Measurements from ENCODE around the gene RPS21. TPM values are rescaled to one million over a fixed set of nuclear protein-coding genes. Genes with fewer than 3 reads are reported as not detected.

The RPS21 gene
- total RNA-seq, 1 donor: 1,065 TPM

DNA sequence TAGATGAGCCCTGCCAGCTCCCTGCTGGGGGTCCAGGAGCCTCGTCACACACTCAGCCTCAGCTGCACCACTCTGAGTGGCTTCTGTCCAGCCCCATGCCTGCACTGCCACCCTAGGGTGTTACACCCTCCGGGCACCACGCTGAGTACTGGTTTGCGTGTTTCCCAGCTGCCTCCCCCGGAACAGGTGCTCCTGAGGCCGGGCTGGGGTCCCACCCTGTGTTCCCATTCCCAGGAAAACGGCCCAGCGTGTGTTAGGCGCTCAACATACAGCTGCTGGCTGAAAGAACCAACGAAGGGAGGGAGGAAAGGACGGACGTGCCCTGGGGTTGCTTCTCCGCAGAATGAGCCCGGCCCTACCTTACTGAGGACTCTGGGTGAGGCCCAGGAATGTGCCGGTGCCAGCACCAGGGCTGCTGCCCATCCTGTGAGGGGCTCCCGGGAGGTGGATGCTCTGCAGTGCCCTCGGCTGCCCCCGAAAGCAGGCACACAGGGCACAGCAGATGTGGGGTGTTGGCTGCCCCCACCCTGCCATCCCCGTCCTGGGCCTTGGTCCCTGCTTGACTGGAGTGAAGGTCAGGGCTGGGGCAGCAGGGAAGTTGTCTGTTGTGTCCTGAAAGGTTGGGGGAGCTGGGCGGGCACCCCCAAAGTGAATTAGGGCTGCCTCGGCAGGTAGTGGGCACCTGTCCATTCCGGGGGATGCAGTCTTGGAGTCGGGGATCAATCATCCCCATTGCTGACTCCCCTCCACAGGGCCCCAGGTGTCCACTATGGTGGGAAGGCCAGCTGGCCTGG, 36.1 kb upstream of the RPS21 start:
- H3K4me1 ChIP-seq (ENCODE audit: insufficient read depth, low read length): no peaks in the 10 kb centered on the region
- no peaks in the 10 kb centered on the region for H3K9me3 ChIP-seq (ENCODE audit: low read depth, low read length)
- H3K27me3 ChIP-seq (ENCODE audit: insufficient read depth, low read length): no peaks in the 10 kb centered on the region
- no peak overlapping the region for H3K4me3 ChIP-seq (ENCODE audit: low read length)

DNA sequence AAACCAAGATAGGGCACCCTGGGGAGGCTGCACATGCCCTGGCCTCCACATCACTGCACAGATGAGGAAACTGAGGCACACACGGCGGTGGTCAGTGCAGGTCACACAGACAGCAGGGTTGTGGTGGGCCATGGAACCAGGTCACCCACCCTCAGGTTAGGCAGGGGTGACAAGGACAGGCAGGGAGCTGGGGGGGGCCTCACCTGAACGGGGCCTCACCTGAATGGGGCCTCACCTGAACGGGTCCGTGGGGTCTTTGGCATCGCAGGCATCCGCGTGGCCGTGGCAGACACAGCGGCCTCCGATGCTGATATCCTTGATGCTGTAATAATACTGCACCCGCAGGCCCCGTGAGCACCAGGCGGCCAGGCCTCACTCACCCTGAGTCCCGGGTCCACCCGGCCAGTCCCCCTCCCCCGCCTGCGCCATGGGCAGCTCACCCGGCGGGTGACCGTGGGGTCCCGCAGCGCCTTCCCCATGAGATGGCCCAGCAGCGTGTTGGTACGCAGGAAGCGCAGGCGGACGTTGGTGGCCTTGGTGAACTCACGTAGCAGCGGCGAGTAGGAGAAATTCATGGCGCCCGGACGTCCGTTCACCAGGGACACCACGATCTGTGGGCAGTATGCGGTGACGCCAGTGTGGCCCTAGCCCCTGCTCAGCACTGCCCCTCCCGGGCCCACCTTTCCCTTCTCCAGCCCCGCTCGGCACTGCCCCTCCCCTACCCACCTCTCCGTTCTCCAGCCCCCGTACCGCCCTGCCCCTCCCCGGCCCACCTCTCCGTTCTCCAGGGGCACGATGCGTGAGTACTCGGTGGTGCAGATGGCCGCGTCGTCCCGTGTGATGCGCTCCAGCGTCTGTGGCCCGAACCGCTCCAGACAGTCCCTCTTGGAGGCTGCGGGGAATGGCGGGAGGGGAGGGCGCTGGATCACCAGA, 35.2 kb upstream of the RPS21 start:
- Histone ChIP-seq H3K27me3 (ENCODE audit: insufficient read depth, low read length) (no peaks in the 10 kb centered on the region), H3K9me3 (ENCODE audit: low read depth, low read length) (no peaks in the 10 kb centered on the region), H3K4me3 (ENCODE audit: low read length) (no peak overlapping the region), H3K4me1 (ENCODE audit: insufficient read depth, low read length) (no peaks in the 10 kb centered on the region)

DNA sequence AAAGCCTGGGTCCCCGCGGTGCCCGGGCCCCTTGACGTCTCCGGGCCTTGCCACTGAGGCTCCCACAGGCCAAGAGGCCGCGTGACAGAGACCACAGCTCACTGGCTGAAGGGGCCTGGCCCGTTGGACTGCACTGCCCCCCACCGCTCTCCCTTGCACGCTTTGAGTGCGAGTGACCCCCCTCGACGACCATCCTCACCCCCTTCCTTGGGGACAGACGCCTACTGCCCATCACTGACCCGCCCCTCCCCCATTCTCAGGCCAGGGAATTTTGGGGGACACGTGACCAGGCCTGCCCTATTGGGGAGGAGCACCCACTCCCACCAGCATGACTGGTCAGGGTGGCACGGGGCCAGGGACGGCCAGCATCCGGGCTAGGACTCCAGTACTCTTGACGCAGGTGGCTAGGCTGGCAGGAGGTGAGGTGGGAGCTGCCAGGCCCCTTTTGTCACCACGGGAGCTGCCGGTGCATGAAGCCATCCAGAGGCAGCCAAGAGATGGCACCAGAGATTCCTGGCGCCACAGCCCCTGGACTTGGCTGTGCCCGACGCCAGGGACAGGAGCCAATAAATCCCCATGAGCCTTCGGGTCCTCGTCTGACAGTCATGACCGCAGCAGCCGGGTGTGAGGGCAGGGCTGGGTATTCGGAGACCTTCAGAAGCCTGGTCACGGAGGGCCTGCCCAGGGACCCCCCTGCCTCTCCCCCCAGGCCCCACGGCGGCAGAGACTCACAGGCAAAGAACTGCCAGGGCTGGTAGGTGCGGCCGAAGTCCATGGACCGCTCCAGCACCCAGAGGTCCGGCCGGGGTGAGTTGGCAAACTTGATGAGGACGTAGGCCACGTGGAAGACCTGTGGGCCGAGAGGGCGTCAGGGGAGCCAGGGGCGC, 34.3 kb upstream of the RPS21 start:
- Histone ChIP-seq H3K27me3 (ENCODE audit: insufficient read depth, low read length) (no peaks in the 10 kb centered on the region), H3K4me1 (ENCODE audit: insufficient read depth, low read length) (no peaks in the 10 kb centered on the region), H3K4me3 (ENCODE audit: low read length) (no peak overlapping the region), H3K9me3 (ENCODE audit: low read depth, low read length) (no peaks in the 10 kb centered on the region)

DNA sequence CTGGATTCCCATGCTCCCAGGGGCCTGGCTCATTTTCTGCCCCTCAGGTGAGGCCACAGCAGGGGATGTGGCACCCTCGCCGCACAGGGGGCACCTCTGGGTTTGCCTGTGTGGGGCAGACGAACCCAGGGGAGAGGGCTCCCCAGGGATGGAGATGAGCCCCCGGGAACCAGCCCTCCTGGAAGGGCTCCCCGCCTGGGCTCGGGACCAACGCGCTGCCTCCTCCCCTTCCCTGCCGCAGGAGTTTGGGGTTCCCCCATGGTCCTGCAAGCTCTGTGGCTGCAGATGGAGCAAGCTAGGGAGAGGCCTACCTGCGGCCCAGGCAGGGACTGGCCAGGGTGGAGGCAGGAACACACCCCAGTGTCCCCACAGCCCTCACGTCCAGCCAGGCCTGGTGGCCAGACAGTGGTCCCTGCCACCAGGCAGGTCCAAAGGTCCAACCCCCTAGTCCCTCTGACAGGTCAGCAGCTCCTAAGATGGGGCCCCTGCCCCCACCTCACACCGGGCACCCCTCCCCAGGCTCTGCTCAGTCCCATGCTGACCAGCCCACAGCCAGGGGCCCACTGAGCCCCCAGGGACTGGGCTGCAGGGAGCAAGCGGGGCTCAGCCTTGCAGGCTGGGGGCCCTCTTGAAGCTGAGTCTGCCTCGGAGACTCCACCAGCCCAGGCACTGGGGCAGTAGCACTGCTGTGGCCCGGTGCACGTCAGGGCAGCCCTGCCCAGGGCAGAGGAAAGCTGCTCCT, 33.4 kb upstream of the RPS21 start:
- Histone ChIP-seq H3K4me1 (ENCODE audit: insufficient read depth, low read length) (no peaks in the 10 kb centered on the region), H3K4me3 (ENCODE audit: low read length) (no peak overlapping the region), H3K9me3 (ENCODE audit: low read depth, low read length) (no peaks in the 10 kb centered on the region), H3K27me3 (ENCODE audit: insufficient read depth, low read length) (no peaks in the 10 kb centered on the region)

DNA sequence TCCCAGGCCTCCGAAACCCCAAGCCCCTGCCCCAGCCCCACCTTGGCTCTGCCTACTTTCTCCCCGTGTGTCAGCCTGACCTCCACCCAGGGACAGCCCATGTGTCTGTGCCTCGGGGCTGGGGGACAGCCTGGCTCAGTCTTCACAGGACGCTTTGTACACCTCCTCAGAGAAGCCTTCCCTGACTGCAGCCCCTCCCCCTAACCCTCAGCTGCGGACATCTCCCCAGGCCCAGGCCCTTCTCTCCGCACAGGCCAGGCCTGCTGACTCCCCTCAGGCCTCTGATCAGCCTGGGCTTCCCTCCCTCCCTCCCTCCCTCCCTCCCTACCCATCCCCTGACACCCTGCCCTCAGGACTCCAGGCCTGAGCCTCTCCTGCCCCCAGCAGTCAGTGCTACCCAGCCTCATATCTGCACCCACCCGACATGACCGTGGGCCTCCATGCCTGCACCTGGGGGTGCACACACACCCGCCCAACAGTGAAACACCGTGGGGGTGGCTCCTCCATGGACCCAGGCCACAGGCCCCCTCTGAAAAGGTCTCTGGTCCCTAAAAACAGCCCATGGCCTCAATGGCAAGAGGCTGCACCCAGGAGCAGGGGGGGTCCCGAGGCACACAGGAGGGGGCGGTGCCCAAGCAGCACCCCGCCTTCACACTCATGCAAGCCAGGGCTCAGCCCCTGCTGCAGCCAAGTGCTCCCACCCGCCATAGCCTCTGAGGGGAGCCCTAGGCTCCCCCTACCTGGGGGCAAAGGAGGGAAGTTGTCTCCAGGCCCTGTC, 32.7 kb upstream of the RPS21 start:
- H3K4me3 ChIP-seq (ENCODE audit: low read length): no peak overlapping the region
- no peaks in the 10 kb centered on the region for H3K9me3 ChIP-seq (ENCODE audit: low read depth, low read length)
- no peaks in the 10 kb centered on the region for H3K4me1 ChIP-seq (ENCODE audit: insufficient read depth, low read length)
- no peaks in the 10 kb centered on the region for H3K27me3 ChIP-seq (ENCODE audit: insufficient read depth, low read length)

DNA sequence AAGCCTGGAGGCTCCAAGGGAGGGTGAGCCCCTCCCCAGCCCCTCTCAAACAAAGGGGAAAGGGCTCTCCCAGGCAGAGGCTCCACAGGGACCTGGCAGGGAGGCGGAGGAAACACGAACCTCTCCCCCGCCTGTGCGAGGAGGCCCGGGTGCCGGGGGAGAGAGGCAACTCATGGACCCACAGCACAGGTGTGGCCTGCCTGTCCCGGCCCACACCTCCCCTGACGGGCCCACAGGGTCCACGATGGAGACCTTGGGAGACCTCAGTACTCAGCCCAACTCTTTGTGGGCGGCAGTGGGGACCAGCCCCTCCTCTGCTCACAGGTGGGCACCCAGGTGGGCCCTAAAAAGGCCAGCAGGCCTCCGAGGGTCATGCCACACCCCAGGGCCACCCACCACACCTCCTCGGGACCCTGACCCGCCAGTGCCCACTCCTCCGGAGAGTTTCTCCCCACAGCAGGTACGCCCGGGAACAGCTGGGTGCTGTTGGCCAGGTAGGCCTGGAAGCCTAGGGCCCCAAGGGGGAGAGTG, 32.0 kb upstream of the RPS21 start:
- H3K27me3 ChIP-seq (ENCODE audit: insufficient read depth, low read length): no peaks in the 10 kb centered on the region
- no peaks in the 10 kb centered on the region for H3K4me1 ChIP-seq (ENCODE audit: insufficient read depth, low read length)
- H3K4me3 ChIP-seq (ENCODE audit: low read length): no peak overlapping the region
- no peaks in the 10 kb centered on the region for H3K9me3 ChIP-seq (ENCODE audit: low read depth, low read length)

DNA sequence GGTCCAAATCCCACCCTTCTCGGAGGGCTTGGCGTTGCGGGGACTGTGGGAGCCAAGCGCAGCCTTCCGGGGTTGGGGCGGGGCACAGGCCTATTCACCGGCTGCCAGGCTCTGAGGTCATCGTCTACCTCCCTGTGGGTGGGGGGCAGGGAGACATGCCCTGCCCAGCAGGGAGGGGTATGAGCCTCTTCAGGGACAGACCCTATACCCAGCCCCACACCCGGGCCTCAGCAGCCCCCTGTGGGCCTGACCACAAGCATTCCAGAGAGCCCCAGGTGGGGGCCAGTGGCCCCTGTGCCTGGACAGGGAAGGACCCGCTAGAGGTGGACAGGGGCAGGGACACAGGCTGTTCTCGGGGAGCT, 31.4 kb upstream of the RPS21 start:
- no peaks in the 10 kb centered on the region for H3K4me1 ChIP-seq (ENCODE audit: insufficient read depth, low read length)
- H3K9me3 ChIP-seq (ENCODE audit: low read depth, low read length): no peaks in the 10 kb centered on the region
- H3K4me3 ChIP-seq (ENCODE audit: low read length): no peak overlapping the region
- no peaks in the 10 kb centered on the region for H3K27me3 ChIP-seq (ENCODE audit: insufficient read depth, low read length)

DNA sequence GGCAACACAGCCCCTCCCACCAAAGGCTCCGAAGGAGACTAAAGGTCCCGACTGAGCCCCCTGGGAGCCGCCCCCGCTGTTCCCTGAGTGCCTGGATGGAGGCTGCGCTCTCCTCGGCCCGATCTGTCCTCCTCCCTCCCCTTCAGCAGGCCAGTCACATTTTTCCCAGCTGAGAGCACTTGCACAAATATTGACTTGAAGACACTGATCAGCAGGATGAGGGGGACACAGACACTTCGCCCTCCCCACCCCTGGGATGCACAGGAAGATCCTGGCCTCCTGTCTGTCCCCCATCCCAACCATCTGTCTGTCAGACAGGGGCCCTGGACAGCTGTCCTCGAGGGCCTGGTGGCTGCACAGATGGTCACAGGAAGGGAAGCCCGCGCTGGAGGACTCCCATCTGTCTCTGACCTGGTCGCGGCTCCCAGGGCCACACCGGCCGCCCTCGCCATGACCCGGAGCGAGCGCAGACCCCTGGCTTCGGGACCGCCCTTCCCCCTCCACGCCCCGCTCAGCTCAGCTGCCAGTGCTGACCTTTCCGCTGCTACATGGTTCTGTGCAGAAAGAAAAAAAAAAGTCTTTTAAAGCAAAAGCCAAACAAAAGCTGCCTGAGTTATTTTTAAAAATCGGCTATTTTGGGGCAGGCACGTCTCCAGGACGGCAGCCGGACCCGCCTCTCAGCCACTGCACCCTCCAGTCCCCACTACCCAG, 30.9 kb upstream of the RPS21 start:
- no peaks in the 10 kb centered on the region for H3K27me3 ChIP-seq (ENCODE audit: insufficient read depth, low read length)
- no peaks in the 10 kb centered on the region for H3K9me3 ChIP-seq (ENCODE audit: low read depth, low read length)
- no peak overlapping the region for H3K4me3 ChIP-seq (ENCODE audit: low read length)
- H3K4me1 ChIP-seq (ENCODE audit: insufficient read depth, low read length): no peaks in the 10 kb centered on the region

DNA sequence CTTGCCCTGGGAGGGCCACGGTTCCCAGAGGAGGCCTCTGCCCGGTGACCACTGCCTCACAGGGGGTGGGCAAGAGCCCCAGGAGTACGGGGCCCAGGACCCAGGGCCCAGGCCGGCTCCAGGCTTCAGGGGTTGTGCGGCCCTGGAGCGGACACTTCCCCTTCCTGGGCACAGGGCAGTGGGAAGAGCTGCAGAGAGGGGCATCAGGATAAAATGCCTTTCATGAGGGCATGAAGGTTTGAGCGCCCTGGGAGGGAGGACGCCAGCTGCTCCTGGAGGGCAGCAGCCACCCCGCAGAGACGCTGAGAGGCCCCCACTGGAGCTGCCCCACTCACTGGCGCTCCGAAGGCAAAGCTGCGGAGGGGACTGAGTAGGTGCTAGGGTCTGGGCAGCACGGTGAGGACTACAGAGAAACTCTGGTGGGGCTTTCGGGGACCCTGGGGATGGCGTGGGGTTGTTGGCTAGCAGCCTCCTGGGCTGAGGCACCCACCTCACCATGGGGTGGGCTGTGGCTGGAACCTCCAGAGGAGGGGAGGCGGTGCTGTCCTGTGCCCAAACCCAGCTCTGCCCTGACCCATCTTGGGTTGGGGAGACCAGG, 30.2 kb upstream of the RPS21 start:
- no peaks in the 10 kb centered on the region for H3K4me1 ChIP-seq (ENCODE audit: insufficient read depth, low read length)
- no peaks in the 10 kb centered on the region for H3K27me3 ChIP-seq (ENCODE audit: insufficient read depth, low read length)
- H3K9me3 ChIP-seq (ENCODE audit: low read depth, low read length): no peaks in the 10 kb centered on the region
- no peak overlapping the region for H3K4me3 ChIP-seq (ENCODE audit: low read length)

DNA sequence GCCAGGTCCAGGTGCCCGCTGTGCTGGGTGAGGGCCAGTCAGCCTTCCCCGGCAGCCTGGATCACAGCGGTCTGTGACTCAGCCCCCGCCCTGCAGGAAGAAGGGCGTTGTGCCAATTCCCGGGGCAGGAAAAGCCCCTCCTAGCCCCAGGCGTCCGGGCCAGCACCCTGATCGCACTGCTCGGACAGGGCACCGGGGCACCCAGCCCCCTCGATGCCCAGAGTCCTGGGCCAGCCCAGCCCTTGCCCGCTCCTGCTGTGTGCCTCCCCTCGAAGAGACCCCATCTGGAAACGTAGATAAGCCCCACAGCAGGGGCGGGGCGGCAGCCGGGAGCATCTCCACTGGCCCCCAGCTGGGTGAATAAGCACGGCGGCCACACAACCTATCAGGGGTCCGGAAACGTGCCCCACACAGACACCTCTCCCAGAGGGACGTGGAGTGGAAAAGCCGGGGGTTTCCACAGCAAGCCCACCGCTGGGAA, 29.7 kb upstream of the RPS21 start:
- H3K9me3 ChIP-seq (ENCODE audit: low read depth, low read length): no peaks in the 10 kb centered on the region
- H3K27me3 ChIP-seq (ENCODE audit: insufficient read depth, low read length): no peaks in the 10 kb centered on the region
- H3K4me1 ChIP-seq (ENCODE audit: insufficient read depth, low read length): no peaks in the 10 kb centered on the region
- H3K4me3 ChIP-seq (ENCODE audit: low read length): no peak overlapping the region

DNA sequence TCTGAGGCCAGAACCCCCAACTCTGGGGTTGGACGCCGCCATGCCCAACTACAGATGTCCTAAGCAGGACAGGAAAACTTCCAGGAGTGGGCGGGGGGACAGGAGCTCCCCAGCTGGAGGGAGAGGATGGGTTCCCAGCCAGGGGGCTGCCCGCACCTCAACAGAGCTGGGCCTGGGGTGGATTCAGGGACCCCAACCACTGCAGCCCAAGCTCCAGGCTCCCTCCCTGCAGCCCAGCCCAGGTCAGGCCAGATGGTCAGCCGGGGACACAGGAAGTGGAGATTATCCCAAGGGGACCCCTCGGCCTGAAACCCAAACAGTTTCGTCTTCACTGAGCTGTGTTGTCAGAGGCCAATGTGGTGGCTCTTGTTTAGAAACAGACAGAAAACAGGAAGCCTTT, 29.2 kb upstream of the RPS21 start:
- no peaks in the 10 kb centered on the region for H3K4me1 ChIP-seq (ENCODE audit: insufficient read depth, low read length)
- H3K27me3 ChIP-seq (ENCODE audit: insufficient read depth, low read length): no peaks in the 10 kb centered on the region
- H3K9me3 ChIP-seq (ENCODE audit: low read depth, low read length): no peaks in the 10 kb centered on the region
- no peak overlapping the region for H3K4me3 ChIP-seq (ENCODE audit: low read length)

DNA sequence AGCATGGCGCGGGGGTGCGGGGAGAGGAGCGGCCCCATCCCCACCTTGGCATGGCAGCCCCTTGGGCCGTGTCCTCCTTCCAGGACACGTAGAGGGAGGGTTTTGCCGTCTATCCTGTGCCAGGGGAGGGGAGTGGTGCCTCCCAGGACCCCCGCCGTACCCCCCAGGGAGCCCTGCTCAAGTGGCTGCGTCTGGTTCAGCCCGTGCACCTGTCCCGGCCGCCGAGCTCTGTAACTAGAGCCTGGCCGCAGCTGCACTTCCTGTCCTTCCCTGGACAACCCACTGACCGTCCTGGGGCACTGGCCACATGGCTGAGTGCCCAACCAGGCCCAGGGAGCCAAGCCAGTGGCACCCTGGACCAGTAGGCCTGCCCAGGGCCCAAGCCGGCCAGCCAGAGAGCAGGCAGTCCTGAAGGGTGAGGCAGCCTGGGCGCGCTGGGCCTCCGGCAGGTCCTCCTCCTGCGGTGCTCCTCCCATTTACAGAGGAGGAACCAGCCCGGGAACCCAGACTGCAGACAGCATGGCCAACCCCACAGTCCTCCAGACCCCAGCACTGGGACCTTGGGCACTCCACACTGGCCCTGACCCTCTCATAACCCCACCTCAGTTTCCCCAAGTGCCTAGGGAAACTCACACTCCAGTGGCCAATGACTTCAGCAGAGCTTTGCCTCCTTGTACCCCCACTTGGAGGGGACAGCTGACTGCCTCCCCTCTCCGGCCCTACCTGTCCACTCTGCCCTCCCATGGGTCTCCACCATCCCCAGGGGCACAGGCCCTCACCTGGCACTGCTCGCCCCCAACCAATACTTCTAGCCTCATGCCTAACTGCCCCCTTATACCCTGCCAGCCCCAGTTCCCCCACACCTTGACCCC, 28.5 kb upstream of the RPS21 start:
- Histone ChIP-seq H3K27me3 (ENCODE audit: insufficient read depth, low read length) (no peaks in the 10 kb centered on the region), H3K4me3 (ENCODE audit: low read length) (no peak overlapping the region)

More for the DNA sequence above, 28.5 kb upstream of the RPS21 start:
- Histone ChIP-seq H3K9me3 (ENCODE audit: low read depth, low read length) (no peaks in the 10 kb centered on the region), H3K4me1 (ENCODE audit: insufficient read depth, low read length) (no peaks in the 10 kb centered on the region)
